HG03097 (cell line): Measurements from ENCODE around the gene VSNL1.

Experiments used
- ATAC-seq: cut with Tn5 transposase; IDR thresholded peaks from one replicate; pipeline ENCODE4 v1.9.1; 2021; ENCODE audit not compliant: unreplicated experiment, low FRiP score

Gene VSNL1

GRCh38 chr2:17579605-17580318 lies 39.3 kb downstream of the VSNL1 start:
- no peak for ATAC-seq

GRCh38 chr2:17580319-17580715 lies 39.8 kb downstream of the VSNL1 start:
- ATAC-seq: no peak

GRCh38 chr2:17581831-17582230 lies 41.3 kb downstream of the VSNL1 start:
- ATAC-seq: no peak

GRCh38 chr2:17583166-17583565 lies 42.7 kb downstream of the VSNL1 start:
- ATAC-seq: no peak

GRCh38 chr2:17583646-17584045 lies 43.1 kb downstream of the VSNL1 start:
- ATAC-seq: no peak

- ATAC-seq: no peak
Measured at GRCh38 chr2:17584689-17585088, 44.2 kb downstream of the VSNL1 start.

- no peak for ATAC-seq
Measured at GRCh38 chr2:17587469-17587868, 47.0 kb downstream of the VSNL1 start.

- no peak for ATAC-seq
Measured at GRCh38 chr2:17588031-17588430, 47.5 kb downstream of the VSNL1 start.

- no peak for ATAC-seq
Measured at GRCh38 chr2:17589406-17590035, 49.0 kb downstream of the VSNL1 start.

GRCh38 chr2:17590342-17590911 lies 49.9 kb downstream of the VSNL1 start:
- no peak for ATAC-seq

GRCh38 chr2:17591846-17592245 lies 51.4 kb downstream of the VSNL1 start:
- ATAC-seq: no peak

GRCh38 chr2:17592731-17593409 lies 52.4 kb downstream of the VSNL1 start:
- no peak for ATAC-seq

- no peak for ATAC-seq
Measured at GRCh38 chr2:17593445-17593840, 52.9 kb downstream of the VSNL1 start.

- no peak for ATAC-seq
Measured at GRCh38 chr2:17593841-17594491, 53.5 kb downstream of the VSNL1 start.

- no peak for ATAC-seq
Measured at GRCh38 chr2:17594533-17595401, 54.3 kb downstream of the VSNL1 start.

- ATAC-seq: no peak
Measured at GRCh38 chr2:17599617-17600016, 59.1 kb downstream of the VSNL1 start.

- ATAC-seq: no peak
Measured at GRCh38 chr2:17600556-17601204, 60.2 kb downstream of the VSNL1 start.

GRCh38 chr2:17604050-17604449 lies 63.6 kb downstream of the VSNL1 start:
- no peak for ATAC-seq

- no peak for ATAC-seq
Measured at GRCh38 chr2:17605696-17606095, 65.2 kb downstream of the VSNL1 start.

- no peak for ATAC-seq
Measured at GRCh38 chr2:17606851-17607250, 66.4 kb downstream of the VSNL1 start.
